SK-N-SH treated with all-trans-retinoic acid at 6 μM for 48 hours (cell line): ENCODE data around the gene DNAJB2.

Source experiments
- POU6F1 ChIP-seq: fragments of 250-450 bp; sonication (Bioruptor Pico); IDR thresholded peaks from 2 replicates; pipeline ENCODE4 v1.8.0; 2021; ENCODE audit warnings: low read depth, mild to moderate bottlenecking, moderate library complexity, borderline replicate concordance
- SNAI2 ChIP-seq: fragments of 250-450 bp; sonication (Bioruptor Pico); IDR thresholded peaks from 2 replicates; pipeline ENCODE4 v1.5.0; 2020; ENCODE audit warnings: mild to moderate bottlenecking, moderate library complexity
- ZC3H10 ChIP-seq: fragments of 250-450 bp; sonication (Bioruptor Pico); IDR thresholded peaks from 2 replicates; pipeline ENCODE4 v1.5.1; 2021; ENCODE audit warnings: mild to moderate bottlenecking, moderate library complexity
- ZFP30 ChIP-seq: fragments of 450-650 bp; formaldehyde crosslinking; IDR thresholded peaks from 2 replicates; pipeline ENCODE4 v1.5.0; 2022; ENCODE audit warnings: mild to moderate bottlenecking, moderate library complexity
- TF ChIP-seq, protein P1 (sequence below): fragments of 250-450 bp; sonication (Bioruptor Pico); IDR thresholded peaks from 2 replicates; pipeline ENCODE4 v1.5.1; 2021; ENCODE audit warnings: mild to moderate bottlenecking, moderate library complexity
- TF ChIP-seq, protein P2 (sequence below): fragments of 250-450 bp; sonication (Bioruptor Pico); IDR thresholded peaks from 2 replicates; pipeline ENCODE4 v1.8.0; 2020; ENCODE audit warnings: mild to moderate bottlenecking, moderate library complexity, borderline replicate concordance

- no peak for TF ChIP-seq ZC3H10 (CRISPR knock-in tag)
- TF ChIP-seq, protein P1, sequence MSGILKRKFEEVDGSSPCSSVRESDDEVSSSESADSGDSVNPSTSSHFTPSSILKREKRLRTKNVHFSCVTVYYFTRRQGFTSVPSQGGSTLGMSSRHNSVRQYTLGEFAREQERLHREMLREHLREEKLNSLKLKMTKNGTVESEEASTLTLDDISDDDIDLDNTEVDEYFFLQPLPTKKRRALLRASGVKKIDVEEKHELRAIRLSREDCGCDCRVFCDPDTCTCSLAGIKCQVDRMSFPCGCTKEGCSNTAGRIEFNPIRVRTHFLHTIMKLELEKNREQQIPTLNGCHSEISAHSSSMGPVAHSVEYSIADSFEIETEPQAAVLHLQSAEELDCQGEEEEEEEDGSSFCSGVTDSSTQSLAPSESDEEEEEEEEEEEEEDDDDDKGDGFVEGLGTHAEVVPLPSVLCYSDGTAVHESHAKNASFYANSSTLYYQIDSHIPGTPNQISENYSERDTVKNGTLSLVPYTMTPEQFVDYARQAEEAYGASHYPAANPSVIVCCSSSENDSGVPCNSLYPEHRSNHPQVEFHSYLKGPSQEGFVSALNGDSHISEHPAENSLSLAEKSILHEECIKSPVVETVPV (CRISPR knock-in tag) = no peak
- TF ChIP-seq SNAI2 = no peak
- TF ChIP-seq POU6F1 (CRISPR knock-in tag) = no peak
- TF ChIP-seq ZFP30 (CRISPR knock-in tag) = no peak
- TF ChIP-seq, protein P2, sequence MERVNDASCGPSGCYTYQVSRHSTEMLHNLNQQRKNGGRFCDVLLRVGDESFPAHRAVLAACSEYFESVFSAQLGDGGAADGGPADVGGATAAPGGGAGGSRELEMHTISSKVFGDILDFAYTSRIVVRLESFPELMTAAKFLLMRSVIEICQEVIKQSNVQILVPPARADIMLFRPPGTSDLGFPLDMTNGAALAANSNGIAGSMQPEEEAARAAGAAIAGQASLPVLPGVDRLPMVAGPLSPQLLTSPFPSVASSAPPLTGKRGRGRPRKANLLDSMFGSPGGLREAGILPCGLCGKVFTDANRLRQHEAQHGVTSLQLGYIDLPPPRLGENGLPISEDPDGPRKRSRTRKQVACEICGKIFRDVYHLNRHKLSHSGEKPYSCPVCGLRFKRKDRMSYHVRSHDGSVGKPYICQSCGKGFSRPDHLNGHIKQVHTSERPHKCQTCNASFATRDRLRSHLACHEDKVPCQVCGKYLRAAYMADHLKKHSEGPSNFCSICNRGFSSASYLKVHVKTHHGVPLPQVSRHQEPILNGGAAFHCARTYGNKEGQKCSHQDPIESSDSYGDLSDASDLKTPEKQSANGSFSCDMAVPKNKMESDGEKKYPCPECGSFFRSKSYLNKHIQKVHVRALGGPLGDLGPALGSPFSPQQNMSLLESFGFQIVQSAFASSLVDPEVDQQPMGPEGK (CRISPR knock-in tag) = no peak
These were observed 46.0 kb downstream of the DNAJB2 start for GRCh38 chr2:219325136-219325535.
